ENCODE data around the gene ARPC2. TPM values are rescaled to one million over a fixed set of nuclear protein-coding genes. Genes with fewer than 3 reads are reported as not detected.
A peak's percentile ranks its signal among the peaks of the same experiment; 100 is the strongest.

ARPC2 gene
- total RNA-seq, 2 donors from 2014 or later = 182 to 207 TPM

DNA sequence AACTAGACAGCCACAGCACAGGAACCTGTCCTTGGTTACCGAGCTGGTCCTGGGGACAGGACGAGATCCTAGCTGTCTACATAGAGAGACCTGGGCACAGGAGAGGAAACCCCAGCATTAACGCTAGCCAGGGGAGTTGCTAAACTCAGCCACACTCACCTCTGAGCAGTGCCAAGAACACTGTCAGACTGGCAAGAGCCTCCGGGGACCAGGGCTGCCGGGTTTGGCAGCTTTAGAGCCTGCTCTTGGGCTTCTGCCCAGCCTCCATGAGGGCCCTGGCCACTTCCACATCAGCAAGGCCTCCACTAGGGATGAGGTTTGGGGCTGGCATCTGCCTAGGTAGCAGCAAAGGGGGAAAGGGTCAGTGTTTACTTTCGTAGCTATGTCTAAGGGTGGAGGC, 68.6 kb downstream of the ARPC2 start:
- TF ChIP-seq, protein P1, sequence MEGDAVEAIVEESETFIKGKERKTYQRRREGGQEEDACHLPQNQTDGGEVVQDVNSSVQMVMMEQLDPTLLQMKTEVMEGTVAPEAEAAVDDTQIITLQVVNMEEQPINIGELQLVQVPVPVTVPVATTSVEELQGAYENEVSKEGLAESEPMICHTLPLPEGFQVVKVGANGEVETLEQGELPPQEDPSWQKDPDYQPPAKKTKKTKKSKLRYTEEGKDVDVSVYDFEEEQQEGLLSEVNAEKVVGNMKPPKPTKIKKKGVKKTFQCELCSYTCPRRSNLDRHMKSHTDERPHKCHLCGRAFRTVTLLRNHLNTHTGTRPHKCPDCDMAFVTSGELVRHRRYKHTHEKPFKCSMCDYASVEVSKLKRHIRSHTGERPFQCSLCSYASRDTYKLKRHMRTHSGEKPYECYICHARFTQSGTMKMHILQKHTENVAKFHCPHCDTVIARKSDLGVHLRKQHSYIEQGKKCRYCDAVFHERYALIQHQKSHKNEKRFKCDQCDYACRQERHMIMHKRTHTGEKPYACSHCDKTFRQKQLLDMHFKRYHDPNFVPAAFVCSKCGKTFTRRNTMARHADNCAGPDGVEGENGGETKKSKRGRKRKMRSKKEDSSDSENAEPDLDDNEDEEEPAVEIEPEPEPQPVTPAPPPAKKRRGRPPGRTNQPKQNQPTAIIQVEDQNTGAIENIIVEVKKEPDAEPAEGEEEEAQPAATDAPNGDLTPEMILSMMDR (IDR thresholded peaks at IDR 0.05) = no peak
- TF ChIP-seq POLR2A (IDR thresholded peaks at IDR 0.05) (peak; percentile 13), POLR2AphosphoS5 (IDR thresholded peaks at IDR 0.05) (peak; percentile 78)
- intact Hi-C loops (cut with DNase I) = loop anchor here (10.0 kb wide), 1 partner anchor 279 kb away; the partner anchor contains the start of genes CNOT9 and USP37
- 13% methylated on average over 6 of the region's 6 CpGs for WGBS
- H3K4me3 ChIP-seq = no peak overlapping the region
- H3K27me3 ChIP-seq (replicated peaks; ENCODE audit: insufficient read depth) = no peaks in the 10 kb centered on the region
- peaks cover 68% of the 10 kb centered on the region for H3K4me1 ChIP-seq (replicated peaks)
- peak; percentile 88 for DNase-seq (ENCODE audit: low spot score)
- H3K36me3 ChIP-seq = no peaks in the 10 kb centered on the region
- peak overlapping the region; percentile 94 to 96 for H3K27ac ChIP-seq
- H3K9me3 ChIP-seq = no peaks in the 10 kb centered on the region

DNA sequence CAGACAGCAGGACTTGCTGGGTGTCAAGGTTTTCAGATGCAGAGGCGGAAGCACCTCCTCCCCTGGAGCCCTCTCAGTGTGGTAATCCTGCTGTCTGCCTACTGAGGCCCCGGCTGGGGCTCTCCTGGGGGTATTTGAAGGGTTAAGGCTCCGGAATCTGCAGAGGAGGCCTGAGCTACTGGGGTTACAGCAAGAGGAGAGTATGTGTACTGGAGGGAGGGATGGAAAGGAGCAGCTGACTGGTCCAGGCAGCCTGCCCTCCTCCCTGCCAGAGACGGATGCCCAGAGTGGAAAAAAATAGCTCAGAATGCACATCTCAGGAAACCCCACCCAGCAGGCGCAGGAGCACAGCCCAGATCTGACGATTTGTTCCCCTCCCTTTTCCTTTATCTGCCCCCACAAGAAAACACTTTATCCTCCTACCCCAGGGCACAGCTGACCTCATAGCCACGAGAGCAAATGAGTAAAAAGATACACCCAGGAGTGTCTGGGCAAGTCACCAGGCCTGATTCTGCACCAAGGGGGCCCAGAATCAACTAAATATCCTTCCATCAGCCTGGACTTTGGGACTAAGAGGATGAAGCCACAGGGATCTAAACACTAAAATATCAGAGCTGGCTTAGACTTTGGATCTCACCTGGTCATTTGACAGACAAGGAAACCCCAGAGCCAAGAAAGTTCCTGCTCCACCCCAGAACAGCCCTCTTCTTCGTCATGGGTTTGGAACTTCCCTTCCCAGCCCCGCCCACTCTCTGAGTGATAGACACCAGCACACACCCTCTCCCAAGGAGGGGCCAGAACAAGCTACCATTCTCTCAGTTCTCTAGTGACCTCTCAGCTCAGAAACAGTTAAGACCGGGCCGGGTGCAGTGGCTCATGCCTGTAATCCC, 69.8 kb downstream of the ARPC2 start:
- TF ChIP-seq POLR2A (IDR thresholded peaks at IDR 0.05) (peak; percentile 73), POLR2AphosphoS5 (IDR thresholded peaks at IDR 0.05) (peak; percentile 68)
- TF ChIP-seq, protein P1 (IDR thresholded peaks at IDR 0.05) = no peak
- intact Hi-C loops (cut with DNase I) = loop anchor here (10.0 kb wide), 1 partner anchor 278 kb away; the partner anchor contains the start of genes CNOT9 and USP37
- Histone ChIP-seq H3K9me3 (no peaks in the 10 kb centered on the region), H3K4me1 (replicated peaks) (peaks cover 63% of the 10 kb centered on the region), H3K27ac (peak overlapping the region; percentile 94 to 96), H3K4me3 (peak overlapping the region; percentile 13 to 20), H3K36me3 (no peaks in the 10 kb centered on the region), H3K27me3 (replicated peaks; ENCODE audit: insufficient read depth) (no peaks in the 10 kb centered on the region)
- 12% methylated on average over 10 of the region's 11 CpGs for WGBS
- DNase-seq (ENCODE audit: low spot score) = peak; percentile 90

DNA sequence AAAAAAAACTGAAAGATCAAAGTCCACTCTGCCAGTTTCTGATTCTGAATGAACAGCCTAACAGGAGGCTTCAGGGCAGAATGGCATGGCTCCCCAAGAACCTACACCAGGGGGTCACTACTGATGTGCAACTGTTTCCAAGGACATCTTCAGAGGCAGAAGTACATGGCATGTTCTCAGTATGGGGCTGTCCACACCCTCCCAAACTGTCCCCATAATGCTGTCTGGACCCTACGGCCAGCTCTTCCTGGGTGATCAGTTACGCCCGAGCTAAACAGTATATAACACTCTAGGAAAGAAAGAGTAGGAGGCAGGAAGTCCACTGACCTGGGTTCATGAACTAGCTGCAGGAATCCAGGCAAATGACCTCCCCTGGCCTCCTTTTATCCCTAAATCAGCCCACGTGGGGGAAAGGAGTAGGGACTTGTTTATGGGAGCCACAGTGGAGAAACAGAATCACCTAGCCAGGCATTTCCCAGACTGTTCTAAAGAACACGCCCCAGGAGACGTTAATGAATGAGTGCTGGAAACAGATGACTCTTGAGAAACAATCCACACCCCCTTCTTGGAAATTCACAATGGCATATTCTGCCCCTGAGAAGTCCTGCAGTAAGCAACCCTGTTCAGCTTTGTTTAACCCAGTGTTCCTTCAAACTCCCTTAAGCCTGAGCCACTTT, 72.8 kb downstream of the ARPC2 start:
- Histone ChIP-seq H3K27me3 (replicated peaks; ENCODE audit: insufficient read depth) (no peaks in the 10 kb centered on the region), H3K36me3 (no peaks in the 10 kb centered on the region), H3K9me3 (no peaks in the 10 kb centered on the region), H3K4me3 (peak overlapping the region in 1 of 2 donors; percentile 75), H3K4me1 (replicated peaks) (peaks cover 49% of the 10 kb centered on the region), H3K27ac (peak overlapping the region; percentile 94 to 96)
- intact Hi-C loops (cut with DNase I) = loop anchor here (5.0 to 10.0 kb wide), 3 partner anchors 175 to 368 kb away; partner anchors contain the start of genes BCS1L, CNOT9, USP37 and ZNF142
- TF ChIP-seq POLR2A (IDR thresholded peaks at IDR 0.05) = peak; percentile 58
- TF ChIP-seq POLR2AphosphoS5 (IDR thresholded peaks at IDR 0.05) = peak; percentile 69
- TF ChIP-seq, protein P1 (IDR thresholded peaks at IDR 0.05) = no peak
- DNase-seq (ENCODE audit: low spot score) = peak; percentile 58
- 28% methylated on average over 6 of the region's 6 CpGs for WGBS

DNA sequence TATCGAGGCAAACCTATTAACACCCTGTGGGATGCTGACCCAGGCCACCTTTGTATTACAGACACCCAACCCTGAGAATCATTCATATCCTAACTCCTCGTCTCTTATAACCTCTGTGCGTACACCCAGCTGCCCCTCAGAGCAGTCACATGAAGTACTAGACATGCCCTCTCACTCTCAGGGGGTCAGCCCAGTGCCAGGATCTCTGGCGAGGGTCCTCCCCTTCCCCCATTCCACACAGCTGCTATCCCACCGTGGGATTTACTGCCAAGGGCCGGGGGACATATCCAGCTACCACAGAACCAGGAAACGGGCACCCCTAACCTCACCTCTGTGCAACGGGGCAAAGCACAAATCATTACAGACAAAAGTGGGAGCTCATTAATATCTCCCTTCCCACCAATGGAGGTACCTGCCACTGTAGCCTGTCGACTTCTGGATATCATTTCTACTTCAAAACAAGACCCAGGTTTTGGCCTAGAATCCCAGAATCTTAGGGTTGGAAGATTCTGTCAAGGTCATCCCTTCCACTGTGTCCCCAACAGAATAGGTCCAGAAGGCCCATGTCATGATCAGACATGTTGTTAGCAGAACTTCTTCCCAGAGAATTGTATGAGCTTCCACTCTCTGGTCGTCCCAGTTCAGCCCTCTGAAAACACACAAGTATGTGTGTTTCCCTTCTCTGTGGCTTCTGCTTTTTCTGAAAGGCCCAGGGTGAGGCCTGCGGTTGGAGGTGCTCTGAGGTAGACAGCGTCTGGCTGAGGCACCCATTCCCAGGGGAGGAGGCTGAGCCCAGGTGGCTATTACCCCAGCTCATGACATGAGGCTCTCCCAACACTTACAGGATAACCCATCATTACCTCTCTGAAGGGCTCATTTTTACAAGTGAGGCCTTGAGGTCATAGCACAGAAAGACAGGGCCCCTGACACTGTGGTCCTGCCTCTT, 73.6 kb downstream of the ARPC2 start:
- 56% methylated on average over 12 of the region's 12 CpGs for WGBS
- Histone ChIP-seq H3K4me3 (peak overlapping the region; percentile 75 to 79), H3K4me1 (replicated peaks) (peaks cover 47% of the 10 kb centered on the region), H3K9me3 (no peaks in the 10 kb centered on the region), H3K36me3 (no peaks in the 10 kb centered on the region), H3K27ac (peak overlapping the region; percentile 94 to 96), H3K27me3 (replicated peaks; ENCODE audit: insufficient read depth) (no peaks in the 10 kb centered on the region)
- TF ChIP-seq, protein P1 (IDR thresholded peaks at IDR 0.05) = no peak
- TF ChIP-seq POLR2A (IDR thresholded peaks at IDR 0.05) (no peak), POLR2AphosphoS5 (IDR thresholded peaks at IDR 0.05) (no peak)
- intact Hi-C loops (cut with DNase I) = loop anchor here (5.0 to 10.0 kb wide), 2 partner anchors 174 to 367 kb away; partner anchors contain the start of genes BCS1L and ZNF142
- DNase-seq (ENCODE audit: low spot score) = no peak
